ENCODE data around the gene CNBP. TPM values are rescaled to one million over a fixed set of nuclear protein-coding genes. Genes with fewer than 3 reads are reported as not detected.

The CNBP gene
- total and polyA plus RNA-seq, 12 donors: 296 to 804 (median 454) TPM

- WGBS, 4 donors: 2 to 10% (median 7%) methylated on average over 3 of the region's 3 CpGs
- H3K27ac ChIP-seq: peak overlapping the region; percentile 17 to 99 (median 98)
These were observed 1.9 kb downstream of the CNBP start for GRCh38 chr3:129181819-129182218.

DNA sequence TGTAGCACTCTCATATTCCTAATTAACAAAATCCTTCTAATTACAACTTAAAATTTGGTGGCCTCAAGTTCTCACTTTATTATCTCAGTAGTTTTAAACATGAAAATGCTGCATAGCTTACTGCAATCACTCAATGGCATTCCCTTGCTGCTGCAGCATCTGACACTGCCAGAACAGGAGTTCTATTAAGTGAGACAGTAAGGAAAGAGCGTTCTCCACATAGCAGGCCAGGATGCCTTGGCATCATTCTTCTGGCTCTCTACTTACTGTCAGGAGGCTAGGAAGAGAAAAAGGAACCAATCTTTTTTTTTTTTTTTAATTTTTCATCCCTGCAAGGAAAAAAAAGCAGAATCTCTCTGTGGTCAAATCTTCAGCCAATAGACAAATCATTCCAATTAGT, 3.2 kb downstream of the CNBP start:
- H3K4me1 ChIP-seq (replicated peaks in 1 of 2): peaks cover 57 to 80% of the 10 kb centered on the region in 2 donors
- no peaks in the 10 kb centered on the region for H3K27me3 ChIP-seq
- peaks cover 0 to 22% of the 10 kb centered on the region in 2 donors for H3K36me3 ChIP-seq (replicated peaks in 1 of 2)
- peak overlapping the region in 4 of 5 donors; percentile 12 to 99 (median 88) for H3K27ac ChIP-seq
- WGBS, 4 donors: 0 to 33% (median 26%) methylated on average over 1 of the region's 1 CpG
- H3K4me3 ChIP-seq: peak overlapping the region in 1 of 4 donors; percentile 84
- intact Hi-C loops (cut with DNase I): loop anchor here in 1 of 2 donors (5.0 kb wide), 1 partner anchor 67 kb away; the partner anchor contains the start of gene COPG1
- peak in 1 of 7 donors; percentile 37 for DNase-seq
- no peaks in the 10 kb centered on the region for H3K9me3 ChIP-seq (replicated peaks in 1 of 3)
- TF ChIP-seq, protein P1, sequence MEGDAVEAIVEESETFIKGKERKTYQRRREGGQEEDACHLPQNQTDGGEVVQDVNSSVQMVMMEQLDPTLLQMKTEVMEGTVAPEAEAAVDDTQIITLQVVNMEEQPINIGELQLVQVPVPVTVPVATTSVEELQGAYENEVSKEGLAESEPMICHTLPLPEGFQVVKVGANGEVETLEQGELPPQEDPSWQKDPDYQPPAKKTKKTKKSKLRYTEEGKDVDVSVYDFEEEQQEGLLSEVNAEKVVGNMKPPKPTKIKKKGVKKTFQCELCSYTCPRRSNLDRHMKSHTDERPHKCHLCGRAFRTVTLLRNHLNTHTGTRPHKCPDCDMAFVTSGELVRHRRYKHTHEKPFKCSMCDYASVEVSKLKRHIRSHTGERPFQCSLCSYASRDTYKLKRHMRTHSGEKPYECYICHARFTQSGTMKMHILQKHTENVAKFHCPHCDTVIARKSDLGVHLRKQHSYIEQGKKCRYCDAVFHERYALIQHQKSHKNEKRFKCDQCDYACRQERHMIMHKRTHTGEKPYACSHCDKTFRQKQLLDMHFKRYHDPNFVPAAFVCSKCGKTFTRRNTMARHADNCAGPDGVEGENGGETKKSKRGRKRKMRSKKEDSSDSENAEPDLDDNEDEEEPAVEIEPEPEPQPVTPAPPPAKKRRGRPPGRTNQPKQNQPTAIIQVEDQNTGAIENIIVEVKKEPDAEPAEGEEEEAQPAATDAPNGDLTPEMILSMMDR (IDR thresholded peaks at IDR 0.05): no peak
- peak in 1 of 2 donors; percentile 28 for TF ChIP-seq POLR2A (IDR thresholded peaks at IDR 0.05)

More at GRCh38 chr3:129181819-129182218, 1.9 kb downstream of the CNBP start:
- H3K36me3 ChIP-seq (replicated peaks in 1 of 2): peaks cover 0 to 20% of the 10 kb centered on the region in 2 donors
- H3K9me3 ChIP-seq (replicated peaks in 1 of 3): no peaks in the 10 kb centered on the region
- no peak for DNase-seq
- no peak for TF ChIP-seq POLR2A (IDR thresholded peaks at IDR 0.05)
- TF ChIP-seq, protein P1 (IDR thresholded peaks at IDR 0.05): no peak
- intact Hi-C loops (cut with DNase I): loop anchor here in 1 of 2 donors (5.0 kb wide), 1 partner anchor 65 kb away; the partner anchor contains the start of gene COPG1
- peak overlapping the region in 3 of 4 donors; percentile 82 to 100 (median 84) for H3K4me3 ChIP-seq
- H3K27me3 ChIP-seq: no peaks in the 10 kb centered on the region
- H3K4me1 ChIP-seq (replicated peaks in 1 of 2): peaks cover 50 to 70% of the 10 kb centered on the region in 2 donors

DNA sequence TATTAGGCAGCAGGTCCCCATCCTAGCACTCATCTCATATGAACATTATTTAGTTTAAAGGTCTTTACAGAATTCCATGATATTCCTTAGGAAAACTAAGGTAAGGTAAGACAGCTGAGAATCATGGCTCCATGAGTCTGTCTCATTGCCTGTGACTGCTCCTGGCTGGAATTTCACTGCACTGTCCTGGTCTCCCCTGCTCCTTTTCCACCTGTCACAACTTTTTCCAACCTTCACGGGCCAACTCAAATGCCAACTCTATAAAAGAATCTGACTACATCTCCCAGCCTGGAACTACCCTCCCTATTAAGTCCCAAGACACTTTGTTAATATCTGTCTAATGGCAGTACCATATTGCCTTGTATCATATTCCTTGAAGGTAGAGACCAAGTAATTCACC, 7.6 kb downstream of the CNBP start:
- no peaks in the 10 kb centered on the region for H3K27me3 ChIP-seq
- WGBS, 4 donors: 40 to 50% (median 47%) methylated on average over 1 of the region's 1 CpG
- DNase-seq: no peak
- H3K9me3 ChIP-seq (replicated peaks in 1 of 3): no peaks in the 10 kb centered on the region
- intact Hi-C loops (cut with DNase I): no loop called here
- peaks cover 76 to 85% of the 10 kb centered on the region in 2 donors for H3K4me1 ChIP-seq (replicated peaks in 1 of 2)
- H3K27ac ChIP-seq: peak overlapping the region in 2 of 5 donors; percentile 32 to 99
- TF ChIP-seq, protein P1 (IDR thresholded peaks at IDR 0.05): no peak
- no peak for TF ChIP-seq POLR2A (IDR thresholded peaks at IDR 0.05)
- H3K4me3 ChIP-seq: no peak overlapping the region
- H3K36me3 ChIP-seq (replicated peaks in 1 of 2): peaks cover 0 to 32% of the 10 kb centered on the region in 2 donors

- peaks cover 54 to 61% of the 10 kb centered on the region in 2 donors for H3K4me1 ChIP-seq (replicated peaks in 1 of 2)
- TF ChIP-seq POLR2A (IDR thresholded peaks at IDR 0.05): no peak
- TF ChIP-seq, protein P1 (IDR thresholded peaks at IDR 0.05): no peak
- intact Hi-C loops (cut with DNase I): no loop called here
- no peaks in the 10 kb centered on the region for H3K27me3 ChIP-seq
- H3K36me3 ChIP-seq (replicated peaks in 1 of 2): peaks cover 0 to 48% of the 10 kb centered on the region in 2 donors
- H3K9me3 ChIP-seq (replicated peaks in 1 of 3): no peaks in the 10 kb centered on the region
- WGBS, 4 donors: 34 to 37% (median 36%) methylated on average over 4 of the region's 4 CpGs
- peak overlapping the region in 3 of 5 donors; percentile 27 to 59 (median 48) for H3K27ac ChIP-seq
- no peak for DNase-seq
- H3K4me3 ChIP-seq: peak overlapping the region in 1 of 4 donors; percentile 17
These were observed 10.0 kb downstream of the CNBP start for GRCh38 chr3:129173725-129174124.
